PC-3 (cell line): ENCODE results near the gene SMAD1. TPM values are rescaled to one million over a fixed set of nuclear protein-coding genes. Genes with fewer than 3 reads are reported as not detected.

ENCODE experiments used
- ATAC-seq: fragments of 200-7000 bp; cut with Tn5 transposase; 2 replicates; pipeline ENCODE4 v1.9.1; 2020; ENCODE audit warnings: mild to moderate bottlenecking, moderate library complexity
- BruUV-seq: library from RNA; stranded (reverse); fragments of 400-500 nt; replicated peaks from 2 replicates; lab custom pipeline; 2021; lab: Mats Ljungman, UMichigan
- CTCF ChIA-PET: fragments of 300-600 bp; sonication (Branson Sonifier 250); formaldehyde crosslinking; loops from one replicate; lab custom pipeline; 2022; ENCODE audit warnings: antibody characterized with exemption; lab: Charles Lee
- POLR2A ChIA-PET: fragments of 300-600 bp; sonication (Branson Sonifier 250); formaldehyde crosslinking; loops from one replicate; lab custom pipeline; 2022; ENCODE audit warnings: antibody characterized with exemption; ENCODE audit not compliant: unreplicated experiment; lab: Charles Lee
- DNase-seq: peaks from one replicate; pipeline ENCODE4 v3.0.0-alpha.2; 2015
- H2AFZ ChIP-seq: fragments of 300-600 bp; sonication (generic); 2 replicates; pipeline ENCODE4 v1.6.0; 2016; ENCODE audit warnings: antibody characterized with exemption, low read length
- H3F3A ChIP-seq: fragments of 300-600 bp; sonication (generic); one replicate; pipeline ENCODE4 v1.6.0; 2017; ENCODE audit warnings: antibody characterized with exemption, low read length, control low read depth, mild to moderate bottlenecking; ENCODE audit not compliant: unreplicated experiment
- H3K27ac ChIP-seq: fragments of 300-600 bp; sonication (generic); 2 replicates; pipeline ENCODE4 v1.5.1; 2016; ENCODE audit warnings: mild to moderate bottlenecking, low read length
- H3K27me3 ChIP-seq: fragments of 300-600 bp; sonication (generic); 2 replicates; pipeline ENCODE4 v1.6.1; 2016; ENCODE audit warnings: low read length, mixed read lengths
- H3K36me3 ChIP-seq: fragments of 300-600 bp; sonication (generic); 2 replicates; pipeline ENCODE4 v1.6.1; 2016; ENCODE audit warnings: low read depth, mixed run types, low read length, mixed read lengths
- H3K4me1 ChIP-seq: fragments of 300-600 bp; sonication (generic); 2 replicates; pipeline ENCODE4 v1.5.1; 2016; ENCODE audit warnings: low read length; ENCODE audit not compliant: insufficient read depth
- H3K4me2 ChIP-seq: fragments of 300-600 bp; sonication (generic); 2 replicates; pipeline ENCODE4 v1.6.0; 2016; ENCODE audit warnings: low read length
- H3K4me3 ChIP-seq: fragments of 300-600 bp; sonication (generic); 2 replicates; pipeline ENCODE4 v1.5.1; 2016; ENCODE audit warnings: mild to moderate bottlenecking, low read length, mixed read lengths
- H3K79me2 ChIP-seq: fragments of 300-600 bp; sonication (generic); 2 replicates; pipeline ENCODE4 v1.6.1; 2017; ENCODE audit warnings: low read length, mixed read lengths
- H3K9ac ChIP-seq: fragments of 300-600 bp; sonication (generic); 2 replicates; pipeline ENCODE4 v1.6.0; 2016; ENCODE audit warnings: mild to moderate bottlenecking, low read length
- H3K9me2 ChIP-seq: fragments of 300-600 bp; sonication (generic); replicated peaks from 2 replicates; pipeline ENCODE4 v1.6.1; 2016; ENCODE audit warnings: mixed run types, low read length, mixed read lengths
- H3K9me3 ChIP-seq: fragments of 300-600 bp; sonication (generic); 2 replicates; pipeline ENCODE4 v1.6.1; 2016; ENCODE audit warnings: low read length, mixed read lengths
- H4K20me1 ChIP-seq: fragments of 300-600 bp; sonication (generic); 2 replicates; pipeline ENCODE4 v1.6.1; 2016; ENCODE audit warnings: low read length, mixed read lengths
- CTCF ChIP-seq: fragments of 300-600 bp; sonication (generic); conservative IDR thresholded peaks from 2 replicates; pipeline ENCODE4 v1.5.1; 2017; ENCODE audit warnings: antibody characterized with exemption, low read depth, mild to moderate bottlenecking, low read length
- EZH2 ChIP-seq: fragments of 300-600 bp; sonication (generic); IDR thresholded peaks from one replicate; pipeline ENCODE4 v1.6.1; 2017; ENCODE audit warnings: antibody characterized with exemption, mild to moderate bottlenecking, low read length; ENCODE audit not compliant: unreplicated experiment
- EZH2phosphoT487 ChIP-seq: fragments of 300-600 bp; sonication (generic); IDR thresholded peaks from 2 replicates; pipeline ENCODE4 v1.6.1; 2018; ENCODE audit warnings: mild to moderate bottlenecking, antibody characterized with exemption, low read length, borderline replicate concordance
- intact Hi-C: fragments of 100-400 bp; cut with micrococcal nuclease; formaldehyde crosslinking; loops from 2 replicates; pipeline ENCODE4 v1.9.0; 2023
- total RNA-seq: library from RNA; depleted of rRNA; stranded (reverse); fragments of >200 nt; gene quantifications from 2 replicates; pipeline ENCODE4 v1.2.3, GENCODE V29; 2014

Gene SMAD1
- total RNA-seq, 1 experiment from 2014 or later: 13.3 TPM

- TF ChIP-seq EZH2: no peak
- TF ChIP-seq CTCF: no peak
- TF ChIP-seq EZH2phosphoT487: no peak
- Histone ChIP-seq H3K9me3 (no peaks in the 10 kb centered on the region), H3K27me3 (no peaks in the 10 kb centered on the region), H3K9me2 (no peaks in the 10 kb centered on the region), H4K20me1 (no peaks in the 10 kb centered on the region), H3K27ac (no peak overlapping the region), H2AFZ (no peak overlapping the region), H3F3A (no peaks in the 10 kb centered on the region), H3K4me3 (no peak overlapping the region), H3K9ac (no peak overlapping the region), H3K36me3 (no peaks in the 10 kb centered on the region), H3K79me2 (no peaks in the 10 kb centered on the region), H3K4me2 (no peak overlapping the region), H3K4me1 (peaks cover 12% of the 10 kb centered on the region)
- no peak for DNase-seq
- no peak for ATAC-seq
- ChIA-PET CTCF (no interaction called here), POLR2A (no interaction called here)
- BruUV-seq: no TSS peak
- intact Hi-C loops: no loop called here
Measured at GRCh38 chr4:145535202-145535601, 53.5 kb downstream of the SMAD1 start.

- no peak overlapping the region for H3K27ac ChIP-seq
- no peak overlapping the region for H3K9ac ChIP-seq
- H3F3A ChIP-seq: no peaks in the 10 kb centered on the region
- no peaks in the 10 kb centered on the region for H3K79me2 ChIP-seq
- no peaks in the 10 kb centered on the region; the same call in 1 of the 2 replicates for H3K36me3 ChIP-seq
- no peak overlapping the region for H2AFZ ChIP-seq
- no peaks in the 10 kb centered on the region for H3K9me2 ChIP-seq
- no peak for DNase-seq
- H4K20me1 ChIP-seq: no peaks in the 10 kb centered on the region
- BruUV-seq: no TSS peak
- ATAC-seq: no peak
- POLR2A ChIA-PET: no interaction called here
- H3K4me3 ChIP-seq: no peak overlapping the region
- H3K4me1 ChIP-seq: peaks cover 3% of the 10 kb centered on the region; the same call in 1 of the 2 replicates
- CTCF ChIA-PET: no interaction called here
- intact Hi-C loops: no loop called here
- no peaks in the 10 kb centered on the region for H3K9me3 ChIP-seq
- TF ChIP-seq CTCF (no peak), EZH2phosphoT487 (no peak), EZH2 (no peak)
- no peaks in the 10 kb centered on the region for H3K27me3 ChIP-seq
- H3K4me2 ChIP-seq: no peak overlapping the region
Measured at GRCh38 chr4:145536044-145536443, 54.4 kb downstream of the SMAD1 start.

GRCh38 chr4:145538596-145538995 is 56.9 kb downstream of the SMAD1 start:
- POLR2A ChIA-PET: no interaction called here
- H3F3A ChIP-seq: no peaks in the 10 kb centered on the region
- H4K20me1 ChIP-seq: no peaks in the 10 kb centered on the region
- no peak overlapping the region for H3K4me2 ChIP-seq
- H2AFZ ChIP-seq: no peak overlapping the region
- no peaks in the 10 kb centered on the region for H3K27me3 ChIP-seq
- H3K9me3 ChIP-seq: no peaks in the 10 kb centered on the region
- intact Hi-C loops: no loop called here
- no peaks in the 10 kb centered on the region; the same call in 1 of the 2 replicates for H3K36me3 ChIP-seq
- no TSS peak for BruUV-seq
- DNase-seq: no peak
- H3K27ac ChIP-seq: no peak overlapping the region
- no peak overlapping the region for H3K9ac ChIP-seq
- ATAC-seq: no peak
- H3K4me3 ChIP-seq: no peak overlapping the region
- CTCF ChIA-PET: no interaction called here
- H3K9me2 ChIP-seq: no peaks in the 10 kb centered on the region
- no peak for TF ChIP-seq EZH2phosphoT487
- TF ChIP-seq CTCF: no peak
- no peak for TF ChIP-seq EZH2
- H3K79me2 ChIP-seq: no peaks in the 10 kb centered on the region
- no peaks in the 10 kb centered on the region for H3K4me1 ChIP-seq
